ENCODE data around the gene GOLGB1. TPM values are rescaled to one million over a fixed set of nuclear protein-coding genes. Genes with fewer than 3 reads are reported as not detected.
"Not testable (repeated sequence)": the region's sequence is repeated elsewhere in the genome, so short reads cannot be mapped to it uniquely, and the experiment has no call there.

Gene GOLGB1
- total RNA-seq, 4 donors from 2014 or later = 71.7 to 101 (median 94.9) TPM

DNA sequence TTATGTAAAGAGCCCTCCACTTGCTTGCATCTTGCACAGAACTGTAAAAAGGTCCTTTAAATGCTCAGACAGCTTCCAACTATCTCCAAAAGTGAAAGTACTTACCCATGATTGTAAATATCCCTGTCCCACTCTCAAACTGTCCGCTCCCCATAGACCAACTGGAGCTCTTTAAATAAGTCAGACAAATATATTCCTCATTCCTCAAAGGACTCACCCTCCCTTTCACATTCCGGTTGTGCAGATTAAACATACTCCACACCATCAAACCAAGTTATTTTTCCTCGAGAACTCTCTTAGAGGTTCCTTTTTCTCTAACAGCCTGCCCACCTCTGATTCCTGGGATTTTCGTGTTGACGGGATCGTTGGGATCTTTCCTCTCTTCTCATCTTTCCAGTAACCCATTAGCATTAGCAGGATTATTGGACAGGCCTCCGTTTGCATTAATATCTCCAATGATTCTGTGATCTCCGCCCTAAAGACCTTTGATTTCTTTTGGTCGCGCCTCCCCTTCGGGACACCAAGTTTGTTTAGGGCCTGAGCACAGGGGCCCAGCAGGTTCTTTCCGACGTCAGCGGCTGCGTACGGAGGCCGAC lies 763 bp downstream of the GOLGB1 start:
- H3K27ac ChIP-seq = peak overlapping the region; percentile 90 to 97 (median 94)
- TF ChIP-seq POLR2AphosphoS5 (IDR thresholded peaks at IDR 0.05) (no peak), EP300 (IDR thresholded peaks at IDR 0.05; ENCODE audit: low read depth) (no peak), POLR2A (IDR thresholded peaks at IDR 0.05) (no peak)
- TF ChIP-seq, protein P1, sequence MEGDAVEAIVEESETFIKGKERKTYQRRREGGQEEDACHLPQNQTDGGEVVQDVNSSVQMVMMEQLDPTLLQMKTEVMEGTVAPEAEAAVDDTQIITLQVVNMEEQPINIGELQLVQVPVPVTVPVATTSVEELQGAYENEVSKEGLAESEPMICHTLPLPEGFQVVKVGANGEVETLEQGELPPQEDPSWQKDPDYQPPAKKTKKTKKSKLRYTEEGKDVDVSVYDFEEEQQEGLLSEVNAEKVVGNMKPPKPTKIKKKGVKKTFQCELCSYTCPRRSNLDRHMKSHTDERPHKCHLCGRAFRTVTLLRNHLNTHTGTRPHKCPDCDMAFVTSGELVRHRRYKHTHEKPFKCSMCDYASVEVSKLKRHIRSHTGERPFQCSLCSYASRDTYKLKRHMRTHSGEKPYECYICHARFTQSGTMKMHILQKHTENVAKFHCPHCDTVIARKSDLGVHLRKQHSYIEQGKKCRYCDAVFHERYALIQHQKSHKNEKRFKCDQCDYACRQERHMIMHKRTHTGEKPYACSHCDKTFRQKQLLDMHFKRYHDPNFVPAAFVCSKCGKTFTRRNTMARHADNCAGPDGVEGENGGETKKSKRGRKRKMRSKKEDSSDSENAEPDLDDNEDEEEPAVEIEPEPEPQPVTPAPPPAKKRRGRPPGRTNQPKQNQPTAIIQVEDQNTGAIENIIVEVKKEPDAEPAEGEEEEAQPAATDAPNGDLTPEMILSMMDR (IDR thresholded peaks at IDR 0.05) = no peak
- H3K9me3 ChIP-seq = no peaks in the 10 kb centered on the region
- H3K27me3 ChIP-seq = no peaks in the 10 kb centered on the region
- WGBS, 2 donors (ENCODE audit: low coverage in 1 of 2) = 1% methylated on average over 11 to 17 of the region's 17 CpGs
- peaks cover 18 to 35% (median 21%) of the 10 kb centered on the region in 4 donors for H3K4me1 ChIP-seq
- in situ Hi-C loops (cut with MboI; ENCODE audit: low pct_ligation_motif_present in 1 of 4, low pct_unique_long_range_greater_than_20kb in 1 of 4, low sequenced_read_pairs in 3 of 4) = no loop called here
- peak overlapping the region; percentile 66 to 94 (median 82) for H3K4me3 ChIP-seq
- intact Hi-C loops (cut with DNase I; ENCODE audit: low total_unique reads) = no loop called here
- DNase-seq = peak; percentile 78
- no peaks in the 10 kb centered on the region for H3K36me3 ChIP-seq

DNA sequence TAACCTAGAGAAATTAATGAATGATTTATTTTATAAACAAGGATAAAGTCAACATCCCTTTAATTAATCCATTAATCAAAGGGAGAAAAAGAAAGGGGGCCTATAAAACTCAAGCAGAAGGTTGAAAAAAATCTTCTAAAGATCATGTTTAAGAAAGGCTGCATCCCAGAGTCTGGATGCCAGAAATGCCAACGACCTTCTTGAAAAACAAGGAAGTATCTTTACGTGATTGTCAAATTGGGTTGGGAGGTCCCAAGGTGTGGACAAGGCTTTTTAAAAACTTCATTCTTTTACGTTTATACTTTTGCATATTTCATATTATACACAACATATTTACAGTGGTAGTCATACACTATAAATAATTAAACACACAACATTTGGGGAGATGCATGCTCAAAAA lies 1.6 kb downstream of the GOLGB1 start:
- TF ChIP-seq EP300 (IDR thresholded peaks at IDR 0.05; ENCODE audit: low read depth) = no peak
- TF ChIP-seq, protein P1 (IDR thresholded peaks at IDR 0.05) = no peak
- no peak for TF ChIP-seq POLR2AphosphoS5 (IDR thresholded peaks at IDR 0.05)
- no peak for TF ChIP-seq POLR2A (IDR thresholded peaks at IDR 0.05)
- no peaks in the 10 kb centered on the region for H3K9me3 ChIP-seq
- peaks cover 18 to 35% (median 21%) of the 10 kb centered on the region in 4 donors for H3K4me1 ChIP-seq
- in situ Hi-C loops (cut with MboI; ENCODE audit: low pct_ligation_motif_present in 1 of 4, low pct_unique_long_range_greater_than_20kb in 1 of 4, low sequenced_read_pairs in 3 of 4) (no loop called here), intact Hi-C loops (cut with DNase I; ENCODE audit: low total_unique reads) (no loop called here)
- no peaks in the 10 kb centered on the region for H3K36me3 ChIP-seq
- H3K27me3 ChIP-seq = no peaks in the 10 kb centered on the region
- peak overlapping the region; percentile 90 to 97 (median 94) for H3K27ac ChIP-seq
- no peak for DNase-seq
- 22 to 28% methylated on average over 3 of the region's 3 CpGs for WGBS, 2 donors (ENCODE audit: low coverage in 1 of 2)
- H3K4me3 ChIP-seq = peak overlapping the region in 3 of 4 donors; percentile 66 to 87 (median 77)

DNA sequence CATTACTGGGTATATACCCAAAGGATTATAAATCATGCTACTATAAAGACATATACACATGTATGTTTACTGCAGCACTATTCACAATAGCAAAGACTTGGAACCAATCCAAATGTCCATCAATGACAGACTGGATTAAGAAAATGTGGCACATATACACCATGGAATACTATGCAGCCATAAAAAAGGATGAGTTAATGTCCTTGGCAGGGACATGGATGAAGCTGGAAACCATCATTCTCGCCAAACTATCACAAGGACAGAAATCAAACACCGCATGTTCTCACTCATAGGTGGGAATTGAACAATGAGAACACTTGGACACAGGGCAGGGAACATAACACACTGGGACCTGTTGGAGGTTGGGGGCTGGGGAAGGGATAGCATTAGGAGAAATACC lies 6.4 kb downstream of the GOLGB1 start:
- H3K27me3 ChIP-seq; in situ Hi-C loops (cut with MboI; ENCODE audit: low pct_ligation_motif_present in 1 of 4, low pct_unique_long_range_greater_than_20kb in 1 of 4, low sequenced_read_pairs in 3 of 4); H3K27ac ChIP-seq; DNase-seq; H3K9me3 ChIP-seq; H3K36me3 ChIP-seq; H3K4me3 ChIP-seq; intact Hi-C loops (cut with DNase I; ENCODE audit: low total_unique reads): not testable (repeated sequence)
- WGBS, 2 donors (ENCODE audit: low coverage in 1 of 2) = 98 to 100% methylated on average over 2 of the region's 2 CpGs
- peaks cover 8 to 39% (median 11%) of the 10 kb centered on the region in 4 donors for H3K4me1 ChIP-seq

DNA sequence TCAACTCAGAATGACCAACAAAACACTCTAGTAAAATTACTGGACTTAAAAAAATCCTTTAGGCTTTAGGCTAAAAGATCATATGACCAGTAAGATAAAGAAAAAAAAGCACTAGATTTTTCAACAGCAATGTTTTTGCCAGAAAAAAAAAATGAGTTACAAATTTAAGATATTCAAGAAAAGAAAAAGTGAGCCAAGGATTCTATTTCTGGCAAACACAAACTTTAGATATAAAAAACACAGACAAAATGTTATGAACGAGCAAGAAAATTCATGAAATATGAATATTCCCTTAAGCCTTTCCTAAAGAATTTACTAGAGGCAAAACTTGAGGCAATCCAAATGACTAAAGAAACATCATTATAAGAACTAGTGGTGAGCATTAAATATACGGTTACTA lies 8.6 kb downstream of the GOLGB1 start:
- no peak for DNase-seq
- TF ChIP-seq EP300 (IDR thresholded peaks at IDR 0.05; ENCODE audit: low read depth) (no peak), POLR2AphosphoS5 (IDR thresholded peaks at IDR 0.05) (no peak), POLR2A (IDR thresholded peaks at IDR 0.05) (no peak)
- TF ChIP-seq, protein P1 (IDR thresholded peaks at IDR 0.05) = no peak
- 64 to 86% methylated on average over 2 of the region's 2 CpGs for WGBS, 2 donors (ENCODE audit: low coverage in 1 of 2)
- in situ Hi-C loops (cut with MboI; ENCODE audit: low pct_ligation_motif_present in 1 of 4, low pct_unique_long_range_greater_than_20kb in 1 of 4, low sequenced_read_pairs in 3 of 4) (no loop called here), intact Hi-C loops (cut with DNase I; ENCODE audit: low total_unique reads) (no loop called here)
- Histone ChIP-seq H3K9me3 (no peaks in the 10 kb centered on the region), H3K4me3 (no peak overlapping the region), H3K4me1 (peaks cover 0 to 20% (median under 1%) of the 10 kb centered on the region in 4 donors), H3K27me3 (no peaks in the 10 kb centered on the region), H3K27ac (no peak overlapping the region), H3K36me3 (no peaks in the 10 kb centered on the region)

DNA sequence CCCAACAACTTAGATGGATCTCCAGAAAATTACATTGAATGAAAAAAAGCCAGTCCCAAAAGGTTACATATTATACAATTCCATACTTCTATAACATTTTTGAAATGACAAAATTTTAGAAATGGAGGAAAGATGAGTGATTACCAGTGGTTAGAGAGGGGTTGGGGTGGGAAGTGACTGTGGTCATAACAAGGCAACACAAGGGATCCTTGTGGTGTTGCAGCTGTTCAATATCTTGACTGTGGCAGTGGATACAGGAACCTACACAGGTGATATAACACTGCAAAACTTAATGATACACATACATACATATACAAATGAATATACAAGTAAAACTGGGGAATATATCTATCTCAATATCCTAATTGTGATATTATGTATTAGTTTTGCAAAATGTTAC lies 9.6 kb downstream of the GOLGB1 start:
- intact Hi-C loops (cut with DNase I; ENCODE audit: low total_unique reads) (no loop called here), in situ Hi-C loops (cut with MboI; ENCODE audit: low pct_ligation_motif_present in 1 of 4, low pct_unique_long_range_greater_than_20kb in 1 of 4, low sequenced_read_pairs in 3 of 4) (no loop called here)
- no peak for DNase-seq
- H3K36me3 ChIP-seq = no peaks in the 10 kb centered on the region
- no peaks in the 10 kb centered on the region for H3K27me3 ChIP-seq
- TF ChIP-seq EP300 (IDR thresholded peaks at IDR 0.05; ENCODE audit: low read depth) (no peak), POLR2A (IDR thresholded peaks at IDR 0.05) (no peak), POLR2AphosphoS5 (IDR thresholded peaks at IDR 0.05) (no peak)
- TF ChIP-seq, protein P1 (IDR thresholded peaks at IDR 0.05) = no peak
- peaks cover 0 to 19% (median 0%) of the 10 kb centered on the region in 4 donors for H3K4me1 ChIP-seq
- H3K27ac ChIP-seq = no peak overlapping the region
- H3K4me3 ChIP-seq = no peak overlapping the region
- no peaks in the 10 kb centered on the region for H3K9me3 ChIP-seq

All from transverse colon (tissue), 4 donors.